ENCODE measurements around the gene PRMT1.

DNA sequence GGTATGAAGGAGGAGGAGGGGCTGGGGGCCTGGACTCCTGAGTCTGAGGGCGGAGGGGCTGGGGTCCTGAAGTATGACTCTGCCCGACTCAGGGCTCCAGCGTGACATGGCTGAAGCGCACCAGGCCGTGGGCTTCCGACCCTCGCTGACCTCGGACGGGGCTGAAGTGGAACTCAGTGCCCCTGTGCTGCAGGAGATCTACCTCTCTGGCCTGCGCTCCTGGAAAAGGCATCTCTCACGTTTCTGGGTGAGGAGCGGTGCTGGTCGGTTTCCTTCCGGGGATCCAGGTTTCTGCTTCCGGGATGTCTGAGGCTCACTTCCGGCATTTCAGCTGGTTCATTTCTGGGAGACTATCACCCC is 15.1 kb downstream of the PRMT1 start:
- TF ChIP-seq POLR2A (IDR thresholded peaks at IDR 0.05) = no peak
- TF ChIP-seq CTCF (IDR thresholded peaks at IDR 0.05) = no peak

Measured in right lobe of liver (tissue), 4 donors.